Liver (tissue), 9 donors: Measurements from ENCODE around the gene AXIN1. TPM values are rescaled to one million over a fixed set of nuclear protein-coding genes. Genes with fewer than 3 reads are reported as not detected.
"Not testable (repeated sequence)": the region's sequence is repeated elsewhere in the genome, so short reads cannot be mapped to it uniquely, and the experiment has no call there.

Experiments
- DNase-seq: peaks from one replicate; pipeline ENCODE4 v3.0.0-alpha.2; 2017; ENCODE audit warnings: low spot score
- H3K27ac ChIP-seq, 2 donors: one replicate each; pipeline ENCODE4 v1.7.0; 2013; ENCODE audit warnings: inconsistent platforms in 2 of 2, low read length in 2 of 2, control low read depth in 1 of 2, low read depth in 1 of 2, mild to moderate bottlenecking in 1 of 2
- H3K27me3 ChIP-seq, 4 donors: one replicate each; pipeline versions ENCODE4 v1.6.1 to v1.7.0; 2013; ENCODE audit warnings: low read length in 3 of 4, inconsistent platforms in 1 of 4, mild to moderate bottlenecking in 1 of 4, moderate library complexity in 1 of 4; ENCODE audit not compliant: control insufficient read depth in 4 of 4, insufficient read depth in 4 of 4
- H3K36me3 ChIP-seq, 4 donors: one replicate each; pipeline versions ENCODE4 v1.6.1 to v1.7.0; 2013; ENCODE audit warnings: low read length in 3 of 4, mild to moderate bottlenecking in 3 of 4, low read depth in 1 of 4, moderate library complexity in 1 of 4; ENCODE audit not compliant: control insufficient read depth in 4 of 4, insufficient read depth in 3 of 4
- H3K4me1 ChIP-seq, 4 donors: one replicate each; pipeline versions ENCODE4 v1.6.1 to v1.7.0; 2013; ENCODE audit warnings: low read length in 3 of 4, mild to moderate bottlenecking in 3 of 4, moderate library complexity in 1 of 4; ENCODE audit not compliant: control insufficient read depth in 4 of 4, insufficient read depth in 4 of 4
- H3K4me3 ChIP-seq, 3 donors: one replicate each; pipeline versions ENCODE4 v1.6.1 to v1.7.0; 2013; ENCODE audit warnings: low read length in 3 of 3, control low read depth in 1 of 3, low read depth in 1 of 3, mild to moderate bottlenecking in 1 of 3
- H3K9ac ChIP-seq, 2 donors: one replicate each; pipeline ENCODE4 v1.7.0; 2013; ENCODE audit warnings: low read length in 2 of 2, mild to moderate bottlenecking in 2 of 2, moderate library complexity in 2 of 2, control low read depth in 1 of 2, low read depth in 1 of 2
- H3K9me3 ChIP-seq, 4 donors: one replicate each; pipeline versions ENCODE4 v1.6.1 to v1.7.0; 2013; ENCODE audit warnings: low read length in 3 of 4; ENCODE audit not compliant: control insufficient read depth in 4 of 4
- JUND ChIP-seq, 2 donors: IDR thresholded peaks; 2 replicates each; pipeline ENCODE4 v1.6.1; 2016; ENCODE audit warnings: antibody characterized with exemption in 2 of 2
- TAF1 ChIP-seq: conservative IDR thresholded peaks from 2 replicates; pipeline ENCODE4 v1.6.1; 2016; ENCODE audit warnings: antibody characterized with exemption, mild to moderate bottlenecking
- YY1 ChIP-seq: IDR thresholded peaks from 2 replicates; pipeline ENCODE4 v1.6.1; 2016; ENCODE audit warnings: antibody characterized with exemption, mild to moderate bottlenecking
- WGBS: extraction: QIAGEN DNeasy Blood & Tissue Kit; methylation state at CpG from one replicate; pipeline ENCODE4 v1.1.7; 2013; 5-methylcytosine and 5-hydroxymethylcytosine counted together
- polyA plus RNA-seq, 2 donors: library from polyadenylated mRNA; stranded (reverse) in 1 of 2; unstranded in 1 of 2; fragments of 200-250 nt in 1 of 2; fragments of >200 nt in 1 of 2; fragmentation: Nextera tagmentation in 1 of 2; extraction: Ambion mirVana in 1 of 2; gene quantifications; one replicate each; pipeline versions ENCODE4 v1.2.1 to v1.2.3, GENCODE V29; 2013 to 2015
- total RNA-seq, 2 donors: library from RNA; depleted of rRNA; stranded (reverse); fragments of >200 nt; gene quantifications; one replicate each; pipeline ENCODE4 v1.2.3, GENCODE V29; 2014
- TF ChIP-seq, protein P1 (sequence below): IDR thresholded peaks from 2 replicates; pipeline ENCODE4 v1.6.1; 2016; ENCODE audit warnings: antibody characterized with exemption
- TF ChIP-seq, protein P2 (sequence below): IDR thresholded peaks from 2 replicates; pipeline ENCODE4 v1.6.1; 2016; ENCODE audit warnings: antibody characterized with exemption, mild to moderate bottlenecking
- donor health status: healthy.
- donor health status: healthy.
- donor health status: healthy.
- donor health status: healthy.
- donor health status: healthy.

The AXIN1 gene
- total and polyA plus RNA-seq, 4 donors = 2.0 to 10.3 (median 7.9) TPM

DNA sequence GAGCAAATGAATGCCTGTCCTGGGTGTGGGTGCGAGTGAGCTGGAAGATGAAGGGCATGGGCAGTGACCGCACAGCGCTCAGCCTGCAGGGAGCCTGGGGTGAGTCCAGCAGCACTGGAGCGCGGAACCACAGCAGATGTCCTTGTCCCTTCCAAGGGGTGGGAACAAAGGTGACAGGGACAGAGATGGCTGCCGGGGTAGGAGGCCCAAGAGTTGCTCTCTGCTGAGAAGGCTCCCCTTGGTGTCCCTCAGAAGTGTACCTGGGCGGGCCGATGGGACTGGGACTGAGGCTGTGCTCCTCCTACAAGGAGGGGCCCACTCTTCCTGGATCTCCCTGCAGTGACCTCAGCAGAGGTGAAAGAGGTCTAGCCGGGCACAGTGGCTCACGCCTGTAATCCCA, 36.8 kb upstream of the AXIN1 start:
- H3K9me3 ChIP-seq = no peaks in the 10 kb centered on the region
- H3K4me1 ChIP-seq = no peaks in the 10 kb centered on the region
- no peaks in the 10 kb centered on the region for H3K36me3 ChIP-seq
- no peak overlapping the region for H3K4me3 ChIP-seq
- H3K27ac ChIP-seq = no peak overlapping the region
- H3K27me3 ChIP-seq = no peaks in the 10 kb centered on the region
- TF ChIP-seq, protein P1, sequence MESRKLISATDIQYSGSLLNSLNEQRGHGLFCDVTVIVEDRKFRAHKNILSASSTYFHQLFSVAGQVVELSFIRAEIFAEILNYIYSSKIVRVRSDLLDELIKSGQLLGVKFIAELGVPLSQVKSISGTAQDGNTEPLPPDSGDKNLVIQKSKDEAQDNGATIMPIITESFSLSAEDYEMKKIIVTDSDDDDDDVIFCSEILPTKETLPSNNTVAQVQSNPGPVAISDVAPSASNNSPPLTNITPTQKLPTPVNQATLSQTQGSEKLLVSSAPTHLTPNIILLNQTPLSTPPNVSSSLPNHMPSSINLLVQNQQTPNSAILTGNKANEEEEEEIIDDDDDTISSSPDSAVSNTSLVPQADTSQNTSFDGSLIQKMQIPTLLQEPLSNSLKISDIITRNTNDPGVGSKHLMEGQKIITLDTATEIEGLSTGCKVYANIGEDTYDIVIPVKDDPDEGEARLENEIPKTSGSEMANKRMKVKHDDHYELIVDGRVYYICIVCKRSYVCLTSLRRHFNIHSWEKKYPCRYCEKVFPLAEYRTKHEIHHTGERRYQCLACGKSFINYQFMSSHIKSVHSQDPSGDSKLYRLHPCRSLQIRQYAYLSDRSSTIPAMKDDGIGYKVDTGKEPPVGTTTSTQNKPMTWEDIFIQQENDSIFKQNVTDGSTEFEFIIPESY = no peak
- DNase-seq = no peak
- H3K9ac ChIP-seq = no peak overlapping the region
- WGBS = 90% methylated on average over 10 of the region's 10 CpGs

DNA sequence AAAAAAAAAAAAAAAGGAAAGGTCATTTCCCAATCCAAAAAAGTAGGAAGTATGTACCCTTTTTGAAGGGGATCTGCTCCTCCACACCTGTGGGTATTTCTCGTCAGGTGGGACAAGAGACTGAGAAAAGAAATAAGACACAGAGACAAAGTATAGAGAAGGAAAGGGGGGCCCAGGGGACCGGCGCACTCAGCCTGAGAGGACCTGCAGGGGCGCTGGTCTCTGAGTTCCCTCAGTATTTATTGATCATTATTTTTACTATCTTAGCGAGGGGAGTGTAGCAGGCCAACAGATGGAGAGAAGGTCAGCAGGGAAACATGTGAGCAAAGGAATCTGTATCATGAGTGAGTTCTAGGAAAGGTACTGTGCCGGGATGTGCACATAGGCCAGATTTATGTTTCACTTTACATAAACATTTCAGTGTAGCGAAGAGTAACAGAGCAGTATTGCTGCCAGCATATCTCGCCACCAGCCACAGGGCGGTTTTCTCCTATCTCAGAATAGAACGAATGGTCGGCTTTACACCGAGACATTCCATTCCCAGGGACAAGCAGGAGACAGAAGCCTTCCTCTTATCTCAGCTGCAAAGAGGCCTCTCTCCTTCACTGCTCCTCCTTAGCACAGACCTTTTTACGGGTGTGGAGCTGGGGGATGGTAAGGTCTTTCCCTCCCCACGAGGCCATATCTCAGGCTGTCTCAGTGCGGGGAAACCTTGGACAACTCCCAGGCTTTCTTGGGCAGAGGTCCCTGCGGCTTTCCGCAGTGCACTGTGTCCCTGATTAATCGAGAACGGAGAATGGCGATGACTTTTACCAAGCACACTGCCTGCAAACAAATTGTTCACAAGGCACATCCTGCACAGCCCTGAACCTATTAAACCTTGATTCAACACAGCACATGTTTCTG, 35.5 kb upstream of the AXIN1 start:
- H3K27ac ChIP-seq, H3K27me3 ChIP-seq, DNase-seq, H3K36me3 ChIP-seq, H3K4me3 ChIP-seq, H3K9me3 ChIP-seq, H3K9ac ChIP-seq, H3K4me1 ChIP-seq: not testable (repeated sequence)
- 69% methylated on average over 20 of the region's 20 CpGs for WGBS

DNA sequence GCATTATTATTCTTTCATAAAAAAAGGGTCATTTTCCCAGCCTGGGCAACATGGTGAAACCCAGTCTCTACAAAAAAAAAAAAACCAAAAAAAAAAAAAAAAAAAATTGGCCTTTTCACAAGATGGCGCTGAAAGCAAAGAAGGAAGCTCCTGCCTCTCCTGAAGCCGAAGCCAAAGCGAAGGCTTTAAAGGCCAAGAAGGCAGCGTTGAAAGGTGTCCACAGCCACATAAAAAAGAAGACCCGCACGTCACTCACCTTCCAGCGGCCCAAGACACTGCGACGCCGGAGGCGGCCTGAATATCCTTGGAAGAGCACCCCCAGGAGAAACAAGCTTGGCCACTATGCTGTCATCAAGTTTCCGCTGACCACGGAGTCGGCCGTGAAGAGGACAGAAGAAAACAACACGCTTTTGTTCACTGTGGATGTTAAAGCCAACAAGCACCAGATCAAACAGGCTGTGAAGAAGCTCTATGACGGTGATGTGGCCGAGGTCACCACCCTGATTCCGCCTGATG, 34.2 kb upstream of the AXIN1 start:
- no peak for DNase-seq
- Histone ChIP-seq H3K27ac (no peak overlapping the region), H3K4me1 (peaks cover 0 to 9% (median 7%) of the 10 kb centered on the region in 4 donors), H3K36me3 (no peaks in the 10 kb centered on the region), H3K9ac (no peak overlapping the region), H3K9me3 (no peaks in the 10 kb centered on the region), H3K27me3 (no peaks in the 10 kb centered on the region), H3K4me3 (no peak overlapping the region)
- WGBS = 86% methylated on average over 19 of the region's 19 CpGs
- TF ChIP-seq TAF1 = no peak
- TF ChIP-seq YY1 = peak; percentile 20

DNA sequence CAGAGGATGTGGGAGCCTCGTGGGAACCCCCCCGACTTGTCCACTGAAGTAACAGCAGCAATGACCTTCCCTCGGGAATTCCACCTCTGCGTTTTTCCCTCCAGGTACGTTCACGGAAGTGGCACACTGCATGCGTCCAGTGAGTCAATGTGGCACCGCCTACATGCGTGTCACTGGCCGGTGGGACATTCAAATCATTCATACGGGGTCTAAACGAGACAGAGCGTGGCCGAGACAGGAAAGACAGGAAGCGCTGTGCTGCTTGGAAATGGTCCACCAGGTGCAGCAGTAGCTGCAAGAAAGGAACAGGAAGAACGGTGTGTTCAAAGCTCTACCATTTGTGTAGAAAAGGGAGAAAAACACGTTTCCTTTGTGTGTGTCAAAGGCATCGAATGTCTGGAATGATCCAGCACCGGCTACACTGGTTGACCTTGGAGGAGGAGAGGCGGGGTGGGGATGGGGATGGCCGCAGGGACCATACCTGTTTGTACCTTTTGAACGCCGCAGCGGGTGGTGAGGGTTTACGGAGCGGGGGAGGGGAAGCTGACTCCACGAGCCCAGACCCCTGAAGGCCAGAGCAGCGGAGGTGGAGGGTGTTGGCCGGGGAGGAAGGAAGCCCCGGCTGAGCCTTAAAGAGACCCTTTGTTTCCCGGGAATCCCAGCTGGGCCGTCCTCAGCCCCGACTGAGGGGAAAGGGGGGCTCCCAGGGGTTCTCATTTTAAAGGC, 31.0 kb upstream of the AXIN1 start:
- TF ChIP-seq YY1 = no peak
- TF ChIP-seq JUND (IDR thresholded peaks at IDR 0.05) = no peak
- TF ChIP-seq, protein P2, sequence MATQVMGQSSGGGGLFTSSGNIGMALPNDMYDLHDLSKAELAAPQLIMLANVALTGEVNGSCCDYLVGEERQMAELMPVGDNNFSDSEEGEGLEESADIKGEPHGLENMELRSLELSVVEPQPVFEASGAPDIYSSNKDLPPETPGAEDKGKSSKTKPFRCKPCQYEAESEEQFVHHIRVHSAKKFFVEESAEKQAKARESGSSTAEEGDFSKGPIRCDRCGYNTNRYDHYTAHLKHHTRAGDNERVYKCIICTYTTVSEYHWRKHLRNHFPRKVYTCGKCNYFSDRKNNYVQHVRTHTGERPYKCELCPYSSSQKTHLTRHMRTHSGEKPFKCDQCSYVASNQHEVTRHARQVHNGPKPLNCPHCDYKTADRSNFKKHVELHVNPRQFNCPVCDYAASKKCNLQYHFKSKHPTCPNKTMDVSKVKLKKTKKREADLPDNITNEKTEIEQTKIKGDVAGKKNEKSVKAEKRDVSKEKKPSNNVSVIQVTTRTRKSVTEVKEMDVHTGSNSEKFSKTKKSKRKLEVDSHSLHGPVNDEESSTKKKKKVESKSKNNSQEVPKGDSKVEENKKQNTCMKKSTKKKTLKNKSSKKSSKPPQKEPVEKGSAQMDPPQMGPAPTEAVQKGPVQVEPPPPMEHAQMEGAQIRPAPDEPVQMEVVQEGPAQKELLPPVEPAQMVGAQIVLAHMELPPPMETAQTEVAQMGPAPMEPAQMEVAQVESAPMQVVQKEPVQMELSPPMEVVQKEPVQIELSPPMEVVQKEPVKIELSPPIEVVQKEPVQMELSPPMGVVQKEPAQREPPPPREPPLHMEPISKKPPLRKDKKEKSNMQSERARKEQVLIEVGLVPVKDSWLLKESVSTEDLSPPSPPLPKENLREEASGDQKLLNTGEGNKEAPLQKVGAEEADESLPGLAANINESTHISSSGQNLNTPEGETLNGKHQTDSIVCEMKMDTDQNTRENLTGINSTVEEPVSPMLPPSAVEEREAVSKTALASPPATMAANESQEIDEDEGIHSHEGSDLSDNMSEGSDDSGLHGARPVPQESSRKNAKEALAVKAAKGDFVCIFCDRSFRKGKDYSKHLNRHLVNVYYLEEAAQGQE = no peak
- TF ChIP-seq, protein P1 = no peak
- Histone ChIP-seq H3K9me3 (no peaks in the 10 kb centered on the region), H3K4me3 (no peak overlapping the region), H3K27me3 (no peaks in the 10 kb centered on the region), H3K4me1 (peaks cover 0 to 26% (median 15%) of the 10 kb centered on the region in 4 donors), H3K36me3 (no peaks in the 10 kb centered on the region), H3K9ac (no peak overlapping the region), H3K27ac (peak overlapping the region; percentile 7 to 56)
- WGBS = 61% methylated on average over 33 of the region's 33 CpGs
- no peak for DNase-seq
